H1 (cell line): ENCODE results near the gene CHCHD3. TPM values are rescaled to one million over a fixed set of nuclear protein-coding genes. Genes with fewer than 3 reads are reported as not detected.

Source experiments
- HDAC2 ChIP-seq, 2 experiments: fragments of 300-600 bp in 1 of 2; sonication (generic) in 1 of 2; IDR thresholded peaks; 2 replicates each; pipeline ENCODE4 v1.6.1; 2011 to 2012; ENCODE audit warnings: low read depth in 2 of 2, low read length in 2 of 2, mild to moderate bottlenecking in 2 of 2, moderate library complexity in 2 of 2, borderline replicate concordance in 1 of 2, inconsistent platforms in 1 of 2
- polyA plus RNA-seq, 7 experiments: library from polyadenylated mRNA; depleted of rRNA in 3 of 7; stranded (reverse) in 5 of 7; unstranded in 2 of 7; fragments of >200 nt in 5 of 7; fragments of 200-250 nt in 2 of 7; gene quantifications; 1 replicate in 5 of 7; 2 replicates in 1 of 7; 4 replicates in 1 of 7; pipeline versions ENCODE4 v1.2.1 to v1.2.3, GENCODE V29; 2011 to 2013; ENCODE audit warnings: missing spikeins in 2 of 7, mixed read lengths in 2 of 7
- total RNA-seq: library from RNA; stranded (reverse); fragmentation: NEBNext Ultra II Directional; extraction: Animal tissue kit (Norgen Biotek cat#: 25700); gene quantifications from 2 replicates; pipeline ENCODE4 v1.2.1, GENCODE V29; 2021

Gene CHCHD3
- total and polyA plus RNA-seq, 2 of the 8 experiments (the other 6 are each of a cell fraction or from before 2014, with no cell fraction given): 42.9 to 137 TPM

- no peak for TF ChIP-seq HDAC2 (IDR thresholded peaks at IDR 0.05; ENCODE audit: borderline replicate concordance in 1 of 2, low read depth in 2 of 2, low read length in 2 of 2)
Observed at GRCh38 chr7:132861940-132862554, 219.8 kb downstream of the CHCHD3 start (continued).
